Peyer's patch (tissue), 4 donors: ENCODE measurements around the gene FMO5. TPM values are rescaled to one million over a fixed set of nuclear protein-coding genes. Genes with fewer than 3 reads are reported as not detected.

Experiments used
- DNase-seq, 3 donors: peaks; one replicate each; pipeline ENCODE4 v3.0.0-alpha.2; 2017 to 2019
- H3K27ac ChIP-seq, 4 donors: fragments of 200-600 bp; sonication (generic); one replicate each; pipeline ENCODE4 v1.5.1; 2016 to 2019
- H3K27me3 ChIP-seq, 2 donors: fragments of 200-600 bp; sonication (generic); one replicate each; pipeline ENCODE4 v1.5.1; 2019
- H3K36me3 ChIP-seq, 3 donors: fragments of 200-600 bp; sonication (generic); one replicate each; pipeline ENCODE4 v1.5.1; 2016 to 2019
- H3K4me1 ChIP-seq, 4 donors: fragments of 200-600 bp; sonication (generic); one replicate each; pipeline ENCODE4 v1.5.1; 2016 to 2019
- H3K4me3 ChIP-seq, 4 donors: fragments of 200-600 bp; sonication (generic); 1 replicate in 3 of 4; 2 replicates in 1 of 4; pipeline ENCODE4 v1.5.1; 2016 to 2019; ENCODE audit warnings: mild to moderate bottlenecking in 1 of 4
- H3K9me3 ChIP-seq, 4 donors: fragments of 200-600 bp; sonication (generic); one replicate each; pipeline ENCODE4 v1.5.1; 2016 to 2019; ENCODE audit warnings: mild to moderate bottlenecking in 1 of 4
- POLR2A ChIP-seq, 2 donors: fragments of 450-650 bp; IDR thresholded peaks; one replicate each; pipeline ENCODE4 v1.5.1; 2017; ENCODE audit warnings: antibody characterized with exemption in 2 of 2, mild to moderate bottlenecking in 2 of 2, moderate library complexity in 2 of 2
- total RNA-seq, 4 donors: library from RNA; depleted of rRNA; stranded (reverse); fragments of >200 nt; gene quantifications; one replicate each; pipeline ENCODE4 v1.1.0, GENCODE V29; 2016
- TF ChIP-seq, protein P1 (sequence below), 6 experiments: fragments of 450-650 bp in 4 of 6; fragments of 200-600 bp in 2 of 6; sonication (generic) in 1 of 6; IDR thresholded peaks; one replicate each; pipeline ENCODE4 v1.5.1; 2017 to 2019; ENCODE audit warnings: antibody characterized with exemption in 6 of 6, mild to moderate bottlenecking in 3 of 6, moderate library complexity in 1 of 6

FMO5 gene
- total RNA-seq, 4 donors from 2014 or later, result 31.4 to 156 (median 127) TPM

DNA sequence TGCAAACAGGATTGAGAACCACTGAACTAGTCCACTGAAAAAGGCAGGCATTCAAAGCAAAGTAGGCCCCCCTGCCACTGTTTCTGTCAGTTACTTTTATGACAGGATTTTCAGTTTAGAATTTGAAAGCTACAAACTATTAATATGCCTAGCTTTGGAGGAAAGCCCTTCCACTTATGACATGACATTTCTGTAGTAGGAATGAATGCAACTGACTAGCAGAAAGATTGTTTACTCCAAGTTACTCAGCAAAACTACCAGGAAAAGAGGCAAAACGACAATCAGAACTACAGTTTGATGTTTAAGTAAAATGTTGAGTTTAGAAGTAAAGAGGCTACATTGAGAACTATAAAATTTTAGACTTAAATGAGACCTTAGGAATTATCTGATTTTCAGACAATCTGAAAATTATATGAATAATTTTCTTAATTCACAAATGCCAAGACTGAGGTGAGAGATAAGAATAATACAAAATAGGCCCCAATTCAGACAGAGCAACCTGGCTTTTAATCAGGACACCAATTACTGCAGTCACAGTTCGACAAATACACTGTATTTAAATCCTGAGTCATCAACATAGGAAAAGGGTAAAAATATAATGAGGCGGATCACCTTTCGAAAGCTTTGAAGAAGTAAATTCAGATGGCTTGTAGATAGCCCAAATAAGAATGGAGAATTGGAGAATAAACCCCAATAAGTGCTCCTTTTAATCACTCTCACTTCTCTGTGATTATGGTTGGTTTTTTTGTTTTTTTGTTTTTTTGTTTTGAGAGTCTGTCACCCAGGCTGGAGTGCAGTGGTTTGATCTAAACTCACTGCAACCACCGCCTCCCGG lies 55.1 kb downstream of the FMO5 start:
- Histone ChIP-seq H3K4me3 (peak overlapping the region in 2 of 4 donors; percentile 74 to 94), H3K27me3 (no peaks in the 10 kb centered on the region), H3K27ac (peak overlapping the region in 2 of 4 donors; percentile 91 to 97), H3K9me3 (no peaks in the 10 kb centered on the region), H3K4me1 (peaks cover 0 to 38% (median 3%) of the 10 kb centered on the region in 4 donors), H3K36me3 (peaks cover 0 to 19% (median 0%) of the 10 kb centered on the region in 3 donors)
- TF ChIP-seq POLR2A (IDR thresholded peaks at IDR 0.05), result no peak
- TF ChIP-seq, protein P1, sequence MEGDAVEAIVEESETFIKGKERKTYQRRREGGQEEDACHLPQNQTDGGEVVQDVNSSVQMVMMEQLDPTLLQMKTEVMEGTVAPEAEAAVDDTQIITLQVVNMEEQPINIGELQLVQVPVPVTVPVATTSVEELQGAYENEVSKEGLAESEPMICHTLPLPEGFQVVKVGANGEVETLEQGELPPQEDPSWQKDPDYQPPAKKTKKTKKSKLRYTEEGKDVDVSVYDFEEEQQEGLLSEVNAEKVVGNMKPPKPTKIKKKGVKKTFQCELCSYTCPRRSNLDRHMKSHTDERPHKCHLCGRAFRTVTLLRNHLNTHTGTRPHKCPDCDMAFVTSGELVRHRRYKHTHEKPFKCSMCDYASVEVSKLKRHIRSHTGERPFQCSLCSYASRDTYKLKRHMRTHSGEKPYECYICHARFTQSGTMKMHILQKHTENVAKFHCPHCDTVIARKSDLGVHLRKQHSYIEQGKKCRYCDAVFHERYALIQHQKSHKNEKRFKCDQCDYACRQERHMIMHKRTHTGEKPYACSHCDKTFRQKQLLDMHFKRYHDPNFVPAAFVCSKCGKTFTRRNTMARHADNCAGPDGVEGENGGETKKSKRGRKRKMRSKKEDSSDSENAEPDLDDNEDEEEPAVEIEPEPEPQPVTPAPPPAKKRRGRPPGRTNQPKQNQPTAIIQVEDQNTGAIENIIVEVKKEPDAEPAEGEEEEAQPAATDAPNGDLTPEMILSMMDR (IDR thresholded peaks at IDR 0.05), result no peak
- no peak for DNase-seq

GRCh38 chr1:147169171-147169570 lies 56.0 kb downstream of the FMO5 start:
- Histone ChIP-seq H3K27ac (peak overlapping the region in 1 of 4 donors; percentile 9), H3K27me3 (no peaks in the 10 kb centered on the region), H3K9me3 (no peaks in the 10 kb centered on the region), H3K4me3 (peak overlapping the region in 1 of 4 donors; percentile 94), H3K36me3 (peaks cover 0 to 27% (median 0%) of the 10 kb centered on the region in 3 donors), H3K4me1 (peaks cover 0 to 35% (median 3%) of the 10 kb centered on the region in 4 donors)
- no peak for DNase-seq
- TF ChIP-seq, protein P1 (IDR thresholded peaks at IDR 0.05), result no peak
- no peak for TF ChIP-seq POLR2A (IDR thresholded peaks at IDR 0.05)

DNA sequence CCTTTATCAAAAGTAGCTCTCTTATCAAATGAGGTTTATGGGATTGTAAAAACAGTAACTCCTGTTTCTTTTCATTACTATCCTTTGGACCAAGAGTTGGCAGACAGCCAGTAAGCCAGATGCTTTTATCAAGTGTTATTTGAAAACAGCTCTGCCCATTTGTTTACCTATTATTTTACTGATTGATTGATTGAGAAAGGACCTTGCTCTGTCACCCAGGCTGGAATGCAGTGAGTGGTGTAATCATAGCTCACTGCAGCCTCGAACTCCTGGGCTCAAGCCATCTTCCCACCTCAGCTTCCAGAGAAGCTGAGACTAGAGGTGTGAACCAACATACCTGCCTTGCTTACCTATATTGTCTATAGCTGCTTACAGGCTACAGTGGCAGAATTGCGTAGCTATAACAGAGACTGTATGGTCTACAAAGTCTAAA lies 56.5 kb downstream of the FMO5 start:
- Histone ChIP-seq H3K27me3 (no peaks in the 10 kb centered on the region), H3K4me1 (peaks cover 0 to 29% (median 3%) of the 10 kb centered on the region in 4 donors), H3K27ac (peak overlapping the region in 1 of 4 donors; percentile 9), H3K9me3 (no peaks in the 10 kb centered on the region), H3K4me3 (no peak overlapping the region), H3K36me3 (peaks cover 0 to 32% (median 0%) of the 10 kb centered on the region in 3 donors)
- TF ChIP-seq, protein P1 (IDR thresholded peaks at IDR 0.05), result no peak
- no peak for TF ChIP-seq POLR2A (IDR thresholded peaks at IDR 0.05)
- DNase-seq, result peak in 2 of 3 donors; percentile 53 to 87

DNA sequence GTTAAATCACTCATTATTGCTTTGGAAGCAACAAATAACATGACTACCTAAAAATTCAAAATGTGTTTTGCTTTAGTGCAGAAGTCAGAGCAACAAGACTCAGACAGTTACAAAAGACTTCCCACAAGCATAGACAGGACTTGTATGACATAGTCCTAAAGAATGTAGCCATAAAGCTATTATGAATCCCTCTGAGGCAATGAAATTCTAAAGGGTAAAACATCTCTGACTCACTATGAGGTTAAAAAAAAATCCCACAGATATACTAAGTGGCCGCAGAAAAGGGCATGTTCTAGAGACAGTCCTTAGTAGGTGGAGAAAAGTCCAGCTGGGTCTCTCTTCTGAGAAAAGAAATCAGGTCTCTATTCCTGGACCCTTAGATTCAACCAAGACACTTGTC lies 57.8 kb downstream of the FMO5 start:
- H3K4me3 ChIP-seq, result peak overlapping the region in 2 of 4 donors; percentile 10 to 17
- peaks cover 0 to 38% (median 0%) of the 10 kb centered on the region in 3 donors for H3K36me3 ChIP-seq
- no peaks in the 10 kb centered on the region for H3K9me3 ChIP-seq
- H3K27me3 ChIP-seq, result no peaks in the 10 kb centered on the region
- H3K27ac ChIP-seq, result peak overlapping the region in 2 of 4 donors; percentile 36 to 70
- TF ChIP-seq POLR2A (IDR thresholded peaks at IDR 0.05), result no peak
- TF ChIP-seq, protein P1 (IDR thresholded peaks at IDR 0.05), result no peak
- DNase-seq, result no peak
- H3K4me1 ChIP-seq, result peaks cover 0 to 26% (median 3%) of the 10 kb centered on the region in 4 donors

DNA sequence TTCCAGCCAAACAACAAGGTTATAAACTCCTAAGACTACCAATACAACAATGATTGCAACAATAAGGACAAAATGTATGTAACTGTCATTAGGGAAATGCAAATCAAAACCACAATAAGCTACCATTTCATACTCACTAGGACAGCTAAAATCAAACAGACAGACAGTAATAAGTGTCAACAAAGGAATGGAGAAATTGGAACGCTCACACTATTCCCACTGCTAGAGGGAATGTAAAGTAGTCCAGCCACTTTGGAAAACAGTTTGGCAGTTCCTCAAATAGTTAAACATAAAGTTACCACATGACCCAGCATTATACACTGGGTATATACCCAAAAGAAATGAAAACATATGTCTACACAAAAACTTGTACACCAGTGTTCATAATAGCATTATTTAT lies 62.1 kb downstream of the FMO5 start:
- Histone ChIP-seq H3K4me1 (peaks cover 0 to 6% (median 0%) of the 10 kb centered on the region in 4 donors), H3K36me3 (peaks cover 0 to 82% (median 3%) of the 10 kb centered on the region in 3 donors), H3K27ac (no peak overlapping the region), H3K27me3 (no peaks in the 10 kb centered on the region), H3K9me3 (no peaks in the 10 kb centered on the region), H3K4me3 (no peak overlapping the region)
- DNase-seq, result no peak
- no peak for TF ChIP-seq POLR2A (IDR thresholded peaks at IDR 0.05)
- TF ChIP-seq, protein P1 (IDR thresholded peaks at IDR 0.05), result no peak
